Tongue (tissue), 2 donors: ENCODE data around the gene SIK1. TPM values are rescaled to one million over a fixed set of nuclear protein-coding genes. Genes with fewer than 3 reads are reported as not detected.
"Not testable (repeated sequence)": the region's sequence is repeated elsewhere in the genome, so short reads cannot be mapped to it uniquely, and the experiment has no call there.

Experiments
- DNase-seq: peaks from one replicate; pipeline ENCODE4 v3.0.0-alpha.2; 2015
- total RNA-seq: library from RNA; depleted of rRNA; stranded (reverse); fragments of >200 nt; gene quantifications from one replicate; pipeline ENCODE4 v1.2.3, GENCODE V29; 2014

SIK1 gene
- total RNA-seq, 1 donor from 2014 or later, result 79.7 TPM

DNA sequence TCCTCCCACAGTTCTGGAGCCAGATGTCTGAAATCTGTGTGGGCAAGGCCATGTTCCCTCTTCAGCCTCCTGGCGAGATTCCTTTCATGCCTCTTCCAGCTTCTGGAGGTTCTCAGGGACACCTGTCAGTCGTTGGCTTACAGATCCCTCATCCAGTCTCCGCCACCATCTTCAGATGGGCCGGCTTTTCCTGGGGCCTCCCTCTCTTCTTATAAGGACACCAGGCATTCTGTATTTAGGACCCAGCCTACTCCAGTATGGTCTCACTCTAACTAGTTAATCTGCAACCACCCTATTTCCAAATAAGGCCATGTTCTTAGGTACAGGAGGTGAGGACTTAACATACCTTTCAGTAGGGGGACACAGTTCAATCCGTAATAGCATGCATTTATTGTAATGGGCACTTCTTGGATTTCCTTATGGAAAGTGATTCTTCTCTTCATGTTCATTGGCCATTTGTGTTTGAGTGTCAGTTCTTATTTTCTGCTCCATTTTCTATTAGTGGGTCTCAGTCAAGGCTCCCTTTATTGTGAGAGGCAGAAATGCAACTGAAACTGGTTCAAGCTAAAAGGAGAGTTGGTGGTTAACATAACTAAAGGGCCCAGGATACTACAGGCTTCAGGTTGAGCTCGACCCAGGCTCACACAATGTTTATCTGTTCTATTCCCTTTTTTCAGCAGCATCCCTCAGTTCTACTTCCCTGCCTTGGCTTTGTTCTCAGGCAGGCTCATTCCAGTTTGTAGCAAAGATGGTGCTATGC lies 12.6 kb upstream of the SIK1 start:
- not testable (repeated sequence) for DNase-seq

DNA sequence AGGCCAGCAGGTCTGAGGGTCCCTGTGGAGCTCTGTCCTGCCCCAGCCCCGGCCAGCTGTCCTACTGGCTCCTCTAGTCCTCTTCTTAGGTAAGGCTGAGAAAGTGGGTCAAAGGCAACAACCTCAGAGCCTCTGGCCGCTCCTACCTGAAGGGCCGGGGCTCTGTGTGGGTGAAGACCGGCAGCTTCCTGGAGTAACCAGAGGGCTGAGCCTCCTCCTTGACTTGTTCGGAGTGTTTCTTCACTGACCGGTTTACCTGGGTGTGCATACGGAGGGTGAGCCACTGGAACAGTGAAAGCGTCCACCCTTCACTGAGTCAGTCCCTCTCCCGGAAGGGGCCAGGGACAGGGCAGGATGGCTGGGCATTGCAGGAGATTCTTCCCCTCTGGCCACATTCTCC lies 9.3 kb upstream of the SIK1 start:
- not testable (repeated sequence) for DNase-seq

DNA sequence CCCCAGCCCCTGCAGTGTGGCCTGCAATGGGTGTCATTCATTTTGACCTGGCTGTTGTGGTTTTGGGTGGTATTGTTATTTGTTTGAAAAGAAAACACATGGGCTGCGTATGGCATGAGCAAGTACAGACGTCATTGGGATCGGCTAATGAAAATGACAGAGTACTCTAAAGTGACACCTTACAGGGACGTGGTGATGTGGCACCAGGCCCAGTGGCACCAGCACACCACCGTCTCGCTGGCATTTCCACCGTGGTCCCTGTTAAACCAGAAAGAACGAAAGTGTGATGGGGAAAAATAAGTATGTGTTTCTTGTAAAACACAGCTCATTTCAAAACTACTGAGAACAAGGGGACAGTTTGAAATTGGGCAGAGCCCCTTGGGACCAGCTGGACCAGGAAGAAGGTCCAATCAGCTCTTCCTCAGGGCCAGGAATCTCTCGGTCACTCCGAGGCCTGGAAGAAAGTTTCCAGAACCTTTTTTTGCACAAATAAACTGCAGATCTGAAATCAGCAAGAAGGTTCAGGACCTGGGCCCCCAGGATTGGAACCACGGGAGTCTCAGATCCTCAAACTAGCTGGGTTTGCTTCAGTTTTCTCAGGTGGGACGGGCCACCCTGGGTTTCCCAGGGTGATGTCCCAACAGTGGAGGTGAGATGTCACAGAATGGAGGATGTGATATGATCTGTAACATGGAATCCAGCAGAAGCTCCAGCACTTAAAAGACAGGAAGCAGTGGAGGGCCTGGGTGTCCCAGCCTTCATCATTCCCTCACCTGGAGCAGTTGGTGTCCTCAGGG lies 6.6 kb upstream of the SIK1 start:
- not testable (repeated sequence) for DNase-seq

DNA sequence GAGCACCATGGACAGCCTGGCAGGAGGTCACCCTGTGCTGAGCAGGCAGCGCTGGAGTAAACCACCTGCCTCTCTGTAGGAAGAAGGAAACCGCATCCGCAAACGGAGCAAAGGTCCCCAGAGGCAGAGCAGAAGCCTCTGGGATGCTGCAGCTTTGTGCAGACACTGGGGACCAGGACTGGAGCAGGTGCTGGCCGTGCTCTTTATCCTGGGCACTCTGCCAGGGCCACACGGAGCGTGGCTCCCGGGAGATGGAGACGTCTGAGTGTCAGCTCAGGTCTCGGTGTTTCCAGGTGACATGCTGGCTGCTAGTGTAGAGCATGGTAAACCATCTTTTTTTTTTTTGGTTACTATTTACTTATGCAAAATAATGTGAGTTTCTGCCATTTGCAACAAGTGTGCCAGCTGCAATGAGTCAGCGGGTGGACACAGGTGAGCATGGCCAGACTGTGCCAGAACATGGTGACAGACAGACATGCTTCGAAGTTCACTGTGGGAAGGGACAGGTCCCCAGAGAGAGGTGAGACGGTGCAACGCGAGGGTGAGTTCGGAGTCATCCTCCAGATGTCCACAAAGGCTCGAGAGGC lies 4.0 kb upstream of the SIK1 start:
- not testable (repeated sequence) for DNase-seq

DNA sequence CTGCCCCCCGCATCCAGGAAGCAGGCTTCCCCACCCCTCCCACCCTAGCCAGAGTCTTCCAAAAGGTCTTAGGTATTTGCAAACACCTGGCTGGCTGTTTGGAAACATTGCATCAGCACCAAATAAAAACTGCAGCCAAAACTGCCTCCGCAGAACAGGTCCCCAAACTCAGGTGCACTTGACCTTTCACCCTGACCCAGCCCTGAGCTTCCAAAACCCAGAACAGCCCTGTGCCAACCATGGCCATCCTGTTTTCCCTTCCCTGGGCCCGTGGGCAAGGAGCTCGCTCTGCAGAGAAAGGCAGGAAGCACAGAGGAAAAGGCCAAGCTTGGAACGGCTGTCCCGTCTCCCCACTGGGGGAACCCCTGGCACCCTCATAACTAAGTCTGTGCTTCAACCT lies 2.0 kb upstream of the SIK1 start:
- not testable (repeated sequence) for DNase-seq

DNA sequence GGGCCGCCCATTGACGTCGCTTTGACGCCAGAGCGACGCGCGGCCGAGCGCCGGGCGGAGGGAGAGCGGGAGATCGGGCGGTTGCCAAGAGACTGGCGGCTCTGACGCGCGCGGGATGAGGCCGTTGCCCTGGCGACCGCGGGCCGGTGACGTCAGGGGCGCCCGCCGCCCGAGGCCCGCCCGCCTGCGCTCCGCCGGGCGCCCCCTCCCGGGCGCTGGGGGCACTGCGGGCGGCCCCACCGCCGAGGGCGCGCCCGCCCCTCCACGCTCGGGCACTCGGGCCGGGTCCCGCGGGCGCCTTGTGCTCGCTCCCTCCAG lies 270 bp upstream of the SIK1 start:
- DNase-seq, result not testable (repeated sequence)

DNA sequence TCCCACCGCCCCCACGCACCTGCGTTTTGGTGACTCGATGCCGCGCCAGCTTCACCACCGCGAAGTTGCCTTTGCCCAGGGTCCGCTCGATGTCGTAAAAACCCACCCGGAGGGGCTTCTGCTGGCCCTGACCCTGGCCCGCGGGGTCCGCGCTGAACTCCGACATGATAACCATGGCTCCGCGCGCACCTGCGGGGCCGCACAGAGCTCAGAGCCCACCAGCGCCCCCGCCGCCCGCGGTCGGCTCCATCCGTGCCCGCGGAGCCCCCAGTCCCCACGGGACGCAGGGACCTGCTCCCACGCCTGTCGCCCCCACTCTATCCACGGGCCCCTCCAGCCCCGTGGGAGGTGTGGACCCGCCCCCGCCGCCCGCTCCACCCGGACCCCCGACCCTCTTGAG lies 927 bp downstream of the SIK1 start:
- not testable (repeated sequence) for DNase-seq

DNA sequence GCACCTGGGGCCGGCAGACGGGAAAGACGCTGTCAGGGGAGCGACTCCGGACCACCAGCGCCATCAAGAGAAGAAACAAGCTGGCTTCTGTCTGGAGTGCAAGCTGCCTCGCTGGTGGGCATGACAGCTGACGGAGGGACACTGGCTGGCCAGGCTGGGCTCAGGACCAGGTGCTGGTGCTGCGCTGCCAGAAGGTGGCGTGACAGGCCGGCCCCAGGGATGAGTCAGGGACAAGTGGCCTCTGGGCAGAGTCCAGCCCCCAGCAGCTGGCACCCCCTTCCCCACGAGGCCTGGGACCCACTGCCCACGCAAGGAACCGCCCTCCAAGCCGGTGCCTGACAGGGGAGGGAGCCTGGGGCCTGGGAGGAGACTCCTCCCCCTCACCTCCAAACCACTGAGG lies 7.5 kb downstream of the SIK1 start:
- not testable (repeated sequence) for DNase-seq

DNA sequence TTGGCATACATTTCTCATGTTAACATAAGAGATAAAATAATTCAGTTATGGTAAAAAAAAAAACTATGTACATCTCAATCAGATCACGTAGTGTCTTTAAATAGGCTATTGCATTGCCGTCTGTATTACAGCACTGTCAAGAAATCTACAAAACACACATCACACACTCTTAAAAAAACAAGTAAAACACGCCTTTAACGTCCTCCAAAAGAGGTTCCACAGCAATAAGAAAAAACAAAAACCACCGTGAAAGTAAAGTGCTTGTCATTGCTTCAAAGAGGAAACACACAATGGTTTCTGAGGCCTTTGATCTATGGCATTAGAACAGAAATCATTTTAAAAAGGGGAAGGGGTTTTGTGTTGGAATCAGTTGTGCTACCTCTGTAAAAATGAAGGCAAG lies 12.4 kb downstream of the SIK1 start:
- not testable (repeated sequence) for DNase-seq

DNA sequence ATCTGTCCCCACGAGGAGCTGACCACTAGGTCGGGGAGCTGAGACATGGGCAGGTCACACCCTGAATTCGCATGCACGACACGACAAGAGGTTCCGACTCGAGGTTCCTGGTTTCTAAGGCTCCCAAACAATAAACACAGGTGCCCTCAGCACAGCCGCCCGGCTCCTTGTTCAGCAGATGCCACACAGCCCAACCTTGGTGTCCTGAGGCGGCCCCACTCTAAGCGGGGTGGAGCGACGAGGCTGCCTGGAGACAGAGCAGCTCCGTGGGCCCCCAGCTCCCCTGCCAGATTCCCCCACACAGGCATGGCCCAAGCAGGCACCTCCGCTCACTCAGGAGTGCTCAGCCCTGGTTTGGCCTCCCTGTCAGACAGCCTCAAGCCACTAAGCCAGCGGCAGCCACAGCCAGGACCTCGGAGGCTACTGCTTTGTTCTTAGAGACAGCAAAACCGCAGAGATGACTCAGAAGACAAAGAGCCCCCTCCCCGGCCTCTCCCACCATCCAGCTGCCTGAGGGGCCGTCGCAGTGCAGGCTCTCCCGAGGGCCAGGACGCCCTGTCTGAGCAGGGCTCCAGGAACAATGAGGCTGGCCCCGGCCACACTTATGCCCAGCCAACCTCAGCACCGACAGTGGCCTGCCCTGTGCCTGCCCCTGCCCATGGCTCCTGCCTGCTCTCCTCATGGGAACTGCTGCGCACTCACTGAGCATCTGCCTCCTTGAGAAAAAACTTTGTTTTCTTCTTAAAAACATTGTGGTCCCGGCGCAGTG lies 14.7 kb downstream of the SIK1 start:
- not testable (repeated sequence) for DNase-seq

DNA sequence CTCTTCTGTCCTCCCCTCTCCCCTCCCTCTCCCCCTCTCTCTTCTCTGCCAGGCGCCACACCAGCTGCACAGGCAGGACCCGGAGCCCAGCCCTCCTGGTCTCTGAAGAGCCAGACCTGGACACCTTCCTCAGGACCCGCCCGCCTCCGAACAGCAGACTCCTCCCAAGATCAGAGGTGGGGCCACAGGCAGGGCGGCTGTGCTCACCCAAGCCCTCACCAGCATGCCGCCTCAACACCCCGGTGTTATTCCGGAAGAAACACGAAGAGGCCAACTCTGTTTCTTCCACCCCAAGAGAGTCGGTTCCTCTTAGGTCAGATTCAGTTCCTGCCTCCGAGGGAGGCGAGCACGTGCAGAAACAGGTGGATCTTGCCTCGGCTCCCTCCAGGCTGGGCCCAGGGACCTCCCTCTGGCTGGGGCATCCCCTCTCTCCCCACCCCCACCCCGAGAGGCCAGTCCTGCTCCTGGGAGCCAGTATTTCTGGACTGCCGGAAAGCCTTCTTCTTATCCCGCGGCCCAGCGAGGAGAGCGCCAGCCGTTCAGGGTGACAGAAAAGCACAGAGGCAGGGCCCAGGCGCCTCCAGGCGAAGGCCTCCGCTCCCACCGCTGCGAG lies 16.4 kb downstream of the SIK1 start:
- DNase-seq, result not testable (repeated sequence)

DNA sequence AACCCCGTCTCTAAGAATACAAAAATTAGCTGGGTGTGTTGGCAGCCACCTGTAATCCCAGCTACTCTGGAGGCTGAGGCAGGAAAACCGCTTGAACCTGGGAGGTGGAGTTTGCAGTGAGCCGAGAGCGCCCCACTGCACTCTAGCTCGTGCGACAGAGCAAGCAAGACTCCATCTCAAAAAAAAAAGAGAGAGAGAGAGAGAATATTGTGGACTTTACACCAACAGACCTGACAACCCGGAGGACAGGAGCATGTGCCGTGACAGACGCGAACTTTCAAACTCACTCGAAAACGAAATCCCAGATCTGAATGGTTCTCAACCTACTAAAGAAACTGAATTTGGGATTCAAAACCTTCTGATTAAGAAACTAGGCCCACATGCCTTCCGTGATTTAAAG lies 19.8 kb downstream of the SIK1 start:
- not testable (repeated sequence) for DNase-seq

DNA sequence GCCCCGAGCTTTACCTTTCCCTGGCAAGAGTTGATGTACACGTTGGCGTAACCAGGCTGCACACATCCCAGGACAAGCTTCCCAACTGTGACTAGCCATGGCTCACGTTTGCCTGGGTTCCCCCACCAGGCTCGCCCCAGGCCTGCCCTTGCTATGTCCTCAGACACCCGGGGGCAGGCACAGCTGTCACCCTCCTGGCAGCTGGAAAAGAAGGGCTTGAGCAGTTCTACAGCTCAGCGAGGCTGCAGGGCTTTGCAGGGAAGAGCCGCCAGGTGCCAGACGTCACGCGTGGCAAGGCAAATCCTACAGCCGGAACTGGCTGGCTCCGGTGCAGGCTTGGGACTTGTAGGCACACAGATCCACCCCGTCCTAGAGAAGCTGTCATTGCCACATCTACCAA lies 22.5 kb downstream of the SIK1 start:
- DNase-seq, result not testable (repeated sequence)

DNA sequence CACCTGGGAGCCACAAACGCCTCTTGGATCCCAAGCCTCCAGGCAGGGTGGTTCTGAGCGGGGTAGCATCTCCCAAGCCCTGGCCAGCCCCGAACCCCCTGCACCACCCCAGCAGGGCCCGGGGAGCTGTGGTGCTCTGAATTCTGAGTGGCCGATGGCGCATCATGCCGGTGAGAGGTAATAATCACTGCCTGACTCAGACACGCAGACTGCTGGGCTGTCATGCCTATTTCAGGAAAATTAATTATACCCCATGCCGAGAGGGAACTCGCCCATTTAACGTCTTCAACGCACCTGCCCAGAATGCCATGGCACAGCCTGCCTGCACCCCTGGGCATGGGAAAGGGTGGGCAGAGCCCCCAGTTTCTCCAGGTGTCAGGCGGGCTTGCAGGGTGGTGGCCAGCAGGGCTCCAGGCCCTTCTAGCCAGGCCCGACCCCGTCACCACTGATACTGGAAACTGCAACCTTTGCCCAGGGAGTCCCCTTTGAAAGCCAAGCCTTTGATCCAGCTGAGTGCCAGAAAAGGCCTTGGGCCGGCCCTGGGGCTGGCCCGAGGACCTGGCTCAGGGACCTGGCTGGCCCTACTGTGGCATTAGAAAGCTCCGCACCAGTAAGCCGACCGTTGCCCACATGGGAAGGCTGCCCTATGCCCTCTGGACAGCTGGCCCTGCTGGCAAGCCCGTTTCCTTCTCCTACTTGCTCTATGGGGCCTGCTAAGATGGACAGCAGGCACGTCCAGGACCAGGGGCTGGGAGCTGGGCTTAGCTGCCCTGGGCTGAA lies 23.1 kb downstream of the SIK1 start:
- not testable (repeated sequence) for DNase-seq

DNA sequence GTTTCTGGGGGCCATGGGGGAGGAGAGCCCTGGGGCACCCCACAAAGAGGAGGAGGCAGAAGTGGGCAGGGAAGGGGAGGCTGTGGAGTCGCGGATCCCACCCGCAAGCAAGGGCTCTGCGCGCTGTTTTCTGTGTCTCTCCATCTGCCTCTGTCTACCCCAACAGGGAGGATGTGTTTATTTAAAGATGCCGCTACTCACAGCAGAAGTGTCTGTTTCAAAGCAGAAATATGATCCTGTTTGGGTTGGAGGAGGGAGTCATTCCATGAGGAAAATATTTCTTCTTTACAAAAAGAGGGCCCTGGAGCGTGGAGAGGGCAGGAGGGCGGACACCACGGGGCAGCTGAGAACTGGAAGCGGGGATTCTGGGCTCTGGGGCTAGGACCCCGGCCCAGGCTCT lies 25.8 kb downstream of the SIK1 start:
- DNase-seq, result not testable (repeated sequence)

DNA sequence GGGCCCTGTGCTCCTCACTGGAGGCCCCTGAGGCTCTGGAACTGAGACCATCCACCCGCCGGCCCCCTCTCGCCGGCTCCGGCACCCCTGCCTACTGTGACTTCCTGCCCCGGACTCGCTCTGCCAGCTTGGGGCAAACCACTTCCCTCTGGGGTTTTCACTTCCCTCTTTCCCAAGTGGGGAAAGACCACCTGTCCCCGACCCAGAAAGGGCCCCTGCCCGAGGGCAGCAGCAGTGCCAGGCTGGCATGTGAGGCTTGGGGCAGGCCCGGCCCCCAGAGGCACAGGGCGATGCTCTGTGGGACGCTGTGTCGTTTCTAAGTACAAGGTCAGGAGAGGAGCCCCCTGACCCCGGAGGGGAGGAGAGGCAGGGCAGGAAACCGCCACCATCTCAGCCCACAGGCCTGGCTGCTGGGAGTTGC lies 27.3 kb downstream of the SIK1 start:
- not testable (repeated sequence) for DNase-seq

DNA sequence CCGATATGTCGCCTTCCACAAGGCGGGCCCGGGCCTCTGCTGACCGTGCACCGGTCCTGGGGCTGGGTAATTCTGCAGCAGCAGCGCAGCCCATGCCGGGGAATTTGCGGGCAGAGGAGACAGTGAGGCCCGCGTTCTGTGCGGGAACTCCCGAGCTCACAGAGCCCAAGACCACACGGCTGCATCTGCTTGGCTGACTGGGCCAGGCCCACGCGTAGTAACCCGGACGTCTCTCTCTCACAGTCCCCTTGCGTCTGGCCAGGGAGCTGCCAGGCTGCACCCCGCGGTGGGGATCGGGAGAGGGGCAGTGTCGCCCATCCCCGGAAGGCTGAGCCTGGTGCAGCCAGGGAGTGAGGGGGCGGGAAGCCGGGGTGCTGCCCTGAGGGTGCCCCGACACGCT lies 27.8 kb downstream of the SIK1 start:
- not testable (repeated sequence) for DNase-seq

DNA sequence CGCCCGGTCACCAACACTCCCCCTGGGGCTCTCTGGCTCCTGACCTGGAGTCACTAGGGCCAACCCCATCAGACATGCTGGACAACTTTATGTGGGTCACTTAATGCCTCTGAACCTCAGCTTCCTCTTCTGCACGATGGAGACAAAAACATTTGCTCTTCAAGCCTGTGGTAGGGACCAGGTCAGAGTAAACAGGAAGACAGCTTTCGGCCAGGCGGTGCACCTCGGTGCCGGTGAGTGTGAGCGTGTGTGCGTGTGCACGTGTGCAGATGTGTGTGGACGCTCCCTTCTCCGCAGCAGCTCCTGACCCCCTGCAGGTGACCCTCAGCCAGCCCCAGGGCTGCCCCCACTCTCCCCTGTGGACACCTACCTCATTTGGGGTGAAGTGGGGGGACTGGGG lies 28.4 kb downstream of the SIK1 start:
- not testable (repeated sequence) for DNase-seq

DNA sequence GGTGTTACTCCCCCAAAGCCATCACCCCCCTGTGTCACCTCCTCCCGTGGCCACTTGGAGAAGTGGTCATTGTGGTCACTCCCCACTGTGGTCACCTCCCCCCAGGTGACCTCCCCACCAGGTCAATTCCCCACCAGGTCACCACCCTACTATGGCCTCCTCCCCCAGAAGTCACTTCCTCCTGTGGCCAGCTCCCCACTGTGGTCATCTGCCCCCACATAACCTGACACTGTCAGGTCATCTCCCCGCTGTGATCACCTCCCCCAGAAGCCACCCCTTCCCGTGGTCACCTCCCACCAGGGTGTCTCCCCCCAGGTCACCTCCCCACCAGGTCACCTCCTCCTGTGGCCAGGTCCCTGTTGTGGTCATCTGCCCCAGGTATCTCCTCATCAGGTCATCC lies 28.9 kb downstream of the SIK1 start:
- not testable (repeated sequence) for DNase-seq

DNA sequence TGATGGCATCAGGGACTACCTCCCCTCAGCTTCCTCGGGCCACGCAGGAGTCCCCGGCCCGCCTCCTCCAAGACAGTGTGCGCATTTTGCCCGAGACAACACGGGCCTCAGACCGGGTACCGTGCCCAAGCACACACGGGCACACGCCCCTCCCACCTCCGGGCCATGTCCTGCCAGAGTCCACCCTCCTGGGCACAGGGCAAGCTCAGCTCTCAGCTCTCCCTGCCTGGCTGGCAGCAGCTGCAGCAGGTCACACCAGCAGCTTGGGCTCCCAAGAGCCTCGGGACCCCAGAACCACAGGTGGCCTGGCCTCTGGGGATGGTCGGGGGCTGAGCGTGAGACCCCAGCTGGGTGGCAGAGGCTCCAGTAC lies 29.5 kb downstream of the SIK1 start:
- DNase-seq, result not testable (repeated sequence)

DNA sequence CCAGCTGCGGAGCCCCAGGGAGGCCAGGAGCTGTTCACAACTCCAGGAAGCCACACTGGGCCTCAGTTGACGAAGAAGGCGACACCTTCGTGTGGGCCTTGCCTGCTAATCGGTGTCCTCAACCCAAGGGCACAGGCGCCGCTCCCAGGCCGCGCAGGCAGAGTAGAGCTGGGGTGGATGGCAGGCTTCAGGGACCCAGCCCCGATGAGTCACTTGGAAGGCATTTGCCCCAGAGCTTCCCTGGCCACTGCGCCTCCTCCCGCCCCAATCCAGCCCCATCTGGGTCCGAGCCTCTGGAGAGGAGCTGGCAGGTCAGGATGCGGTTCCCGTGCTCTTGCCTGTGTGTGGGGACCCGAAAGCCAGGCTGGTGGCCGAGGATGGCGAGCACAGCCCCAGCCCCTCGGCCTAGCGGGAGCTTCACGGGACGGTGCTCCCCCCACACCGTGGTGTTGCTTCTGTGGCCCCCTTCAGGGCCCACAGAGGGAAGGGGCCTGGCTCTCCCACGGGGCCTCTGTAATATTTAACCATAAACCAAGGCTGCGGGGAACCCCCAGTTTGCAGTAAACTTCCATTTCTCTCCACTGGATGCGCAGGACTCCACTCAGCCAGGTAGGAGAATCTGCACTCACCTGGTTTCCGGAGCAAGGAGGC lies 30.0 kb downstream of the SIK1 start:
- not testable (repeated sequence) for DNase-seq
